ENCODE measurements around the gene LMNB1. TPM values are rescaled to one million over a fixed set of nuclear protein-coding genes. Genes with fewer than 3 reads are reported as not detected.
"Not testable (repeated sequence)": the region's sequence is repeated elsewhere in the genome, so short reads cannot be mapped to it uniquely, and the experiment has no call there.

Gene LMNB1
- total RNA-seq, 2 experiments from 2014 or later, result 229 to 243 TPM

- H3K4me1 Mint-ChIP-seq, result peaks cover 25% of the 10 kb centered on the region
- H3K27me3 Mint-ChIP-seq, result no peaks in the 10 kb centered on the region
- no peak overlapping the region for H3K4me3 Mint-ChIP-seq
- ATAC-seq (ENCODE audit: low read depth) (no peak), DNase-seq (no peak)
- peaks cover 41% of the 10 kb centered on the region for H3K36me3 Mint-ChIP-seq
- POLR2A ChIA-PET, result interaction anchor here (1.5 kb wide), 1 partner anchor 37 kb away, joined by 3 read pairs; no protein-coding TSS in a partner anchor
- H3K9me3 Mint-ChIP-seq, result no peaks in the 10 kb centered on the region
- H3K27ac Mint-ChIP-seq, result no peak overlapping the region
Observed at GRCh38 chr5:126814721-126815404, 37.9 kb downstream of the LMNB1 start.

GRCh38 chr5:126816649-126817048, 39.7 kb downstream of the LMNB1 start:
- Mint-ChIP-seq H3K4me1 (peaks cover 10% of the 10 kb centered on the region), H3K9me3 (no peaks in the 10 kb centered on the region), H3K27me3 (no peaks in the 10 kb centered on the region), H3K27ac (no peak overlapping the region), H3K36me3 (peaks cover 33% of the 10 kb centered on the region), H3K4me3 (no peak overlapping the region)
- POLR2A ChIA-PET, result no interaction called here
- ATAC-seq (ENCODE audit: low read depth) (no peak), DNase-seq (no peak)

- DNase-seq (no peak), ATAC-seq (ENCODE audit: low read depth) (no peak)
- Mint-ChIP-seq H3K4me3 (no peak overlapping the region), H3K36me3 (peaks cover 36% of the 10 kb centered on the region), H3K27ac (no peak overlapping the region), H3K4me1 (peaks cover 6% of the 10 kb centered on the region), H3K27me3 (no peaks in the 10 kb centered on the region), H3K9me3 (no peaks in the 10 kb centered on the region)
- POLR2A ChIA-PET, result no interaction called here
Observed at GRCh38 chr5:126818736-126819135, 41.8 kb downstream of the LMNB1 start.

- Mint-ChIP-seq H3K4me3 (no peak overlapping the region), H3K36me3 (peaks cover 36% of the 10 kb centered on the region), H3K9me3 (no peaks in the 10 kb centered on the region), H3K27me3 (no peaks in the 10 kb centered on the region), H3K4me1 (peaks cover 6% of the 10 kb centered on the region), H3K27ac (no peak overlapping the region)
- POLR2A ChIA-PET, result no interaction called here
- DNase-seq (no peak), ATAC-seq (ENCODE audit: low read depth) (no peak)
Observed at GRCh38 chr5:126819253-126819652, 42.3 kb downstream of the LMNB1 start.

GRCh38 chr5:126826619-126827215, 49.8 kb downstream of the LMNB1 start:
- ATAC-seq (ENCODE audit: low read depth) (no peak), DNase-seq (no peak)
- Mint-ChIP-seq H3K4me1 (peaks cover 6% of the 10 kb centered on the region), H3K27me3 (no peaks in the 10 kb centered on the region), H3K9me3 (no peaks in the 10 kb centered on the region), H3K4me3 (no peak overlapping the region), H3K27ac (no peak overlapping the region), H3K36me3 (peaks cover 49% of the 10 kb centered on the region)
- POLR2A ChIA-PET, result no interaction called here

GRCh38 chr5:126829098-126829497, 52.2 kb downstream of the LMNB1 start:
- Mint-ChIP-seq H3K9me3 (no peaks in the 10 kb centered on the region), H3K4me3 (no peak overlapping the region), H3K27ac (no peak overlapping the region), H3K27me3 (no peaks in the 10 kb centered on the region), H3K4me1 (peaks cover 6% of the 10 kb centered on the region), H3K36me3 (peaks cover 51% of the 10 kb centered on the region)
- no peak for DNase-seq
- ATAC-seq (ENCODE audit: low read depth), result no peak
- POLR2A ChIA-PET, result interaction anchor here (1.7 kb wide), 1 partner anchor 51 kb away, joined by 3 read pairs; no protein-coding TSS in a partner anchor

GRCh38 chr5:126830061-126830460, 53.1 kb downstream of the LMNB1 start:
- POLR2A ChIA-PET, result no interaction called here
- no peak for ATAC-seq (ENCODE audit: low read depth)
- Mint-ChIP-seq H3K4me3 (no peak overlapping the region), H3K36me3 (peaks cover 51% of the 10 kb centered on the region), H3K27me3 (no peaks in the 10 kb centered on the region), H3K9me3 (no peaks in the 10 kb centered on the region), H3K27ac (no peak overlapping the region), H3K4me1 (peaks cover 8% of the 10 kb centered on the region)
- no peak for DNase-seq

GRCh38 chr5:126831156-126831555, 54.2 kb downstream of the LMNB1 start:
- Mint-ChIP-seq H3K4me3 (no peak overlapping the region), H3K9me3 (no peaks in the 10 kb centered on the region), H3K36me3 (peaks cover 52% of the 10 kb centered on the region), H3K27ac (no peak overlapping the region), H3K27me3 (no peaks in the 10 kb centered on the region), H3K4me1 (peaks cover 5% of the 10 kb centered on the region)
- POLR2A ChIA-PET, result no interaction called here
- ATAC-seq (ENCODE audit: low read depth) (no peak), DNase-seq (no peak)

GRCh38 chr5:126836778-126837177, 59.8 kb downstream of the LMNB1 start:
- H3K4me3 Mint-ChIP-seq, result no peak overlapping the region
- H3K36me3 Mint-ChIP-seq, result peaks cover 41% of the 10 kb centered on the region
- POLR2A ChIA-PET, result interaction anchor here (0.8 to 0.9 kb wide), 2 partner anchors 58 to 59 kb away, joined by 3 read pairs; partner anchors contain the start of gene LMNB1
- no peak overlapping the region for H3K27ac Mint-ChIP-seq
- no peaks in the 10 kb centered on the region for H3K9me3 Mint-ChIP-seq
- H3K27me3 Mint-ChIP-seq, result no peaks in the 10 kb centered on the region
- no peak for DNase-seq
- no peak for ATAC-seq (ENCODE audit: low read depth)
- H3K4me1 Mint-ChIP-seq, result peaks cover 3% of the 10 kb centered on the region

- ATAC-seq (ENCODE audit: low read depth), result no peak
- DNase-seq, result no peak
- Mint-ChIP-seq H3K4me1 (peaks cover 3% of the 10 kb centered on the region), H3K27ac (no peak overlapping the region), H3K27me3 (no peaks in the 10 kb centered on the region), H3K4me3 (no peak overlapping the region), H3K9me3 (no peaks in the 10 kb centered on the region), H3K36me3 (peaks cover 45% of the 10 kb centered on the region)
- POLR2A ChIA-PET, result interaction anchor here (0.8 to 0.9 kb wide), 2 partner anchors 59 to 60 kb away, joined by 3 read pairs; partner anchors contain the start of gene LMNB1
Observed at GRCh38 chr5:126837242-126837641, 60.3 kb downstream of the LMNB1 start.

- Mint-ChIP-seq H3K4me1 (peaks cover 3% of the 10 kb centered on the region), H3K9me3 (no peaks in the 10 kb centered on the region), H3K4me3 (no peak overlapping the region), H3K27ac (no peak overlapping the region), H3K36me3 (peaks cover 45% of the 10 kb centered on the region), H3K27me3 (no peaks in the 10 kb centered on the region)
- ATAC-seq (ENCODE audit: low read depth), result no peak
- DNase-seq, result no peak
- POLR2A ChIA-PET, result no interaction called here
Observed at GRCh38 chr5:126837906-126838539, 61.1 kb downstream of the LMNB1 start.

- Mint-ChIP-seq H3K36me3 (peaks cover 38% of the 10 kb centered on the region), H3K4me1 (peaks cover 11% of the 10 kb centered on the region)
- H3K27me3 Mint-ChIP-seq; POLR2A ChIA-PET; H3K9me3 Mint-ChIP-seq; ATAC-seq (ENCODE audit: low read depth); H3K4me3 Mint-ChIP-seq; H3K27ac Mint-ChIP-seq; DNase-seq: not testable (repeated sequence)
Observed at GRCh38 chr5:126839407-126839806, 62.5 kb downstream of the LMNB1 start.

- peaks cover 16% of the 10 kb centered on the region for H3K36me3 Mint-ChIP-seq
- H3K9me3 Mint-ChIP-seq; POLR2A ChIA-PET; ATAC-seq (ENCODE audit: low read depth); H3K27me3 Mint-ChIP-seq; DNase-seq; H3K4me3 Mint-ChIP-seq: not testable (repeated sequence)
- peak overlapping the region; percentile 0 for H3K27ac Mint-ChIP-seq
- H3K4me1 Mint-ChIP-seq, result peaks cover 27% of the 10 kb centered on the region
Observed at GRCh38 chr5:126843375-126843774, 66.4 kb downstream of the LMNB1 start.

Data from activated naive CD8-positive, alpha-beta T cell treated with anti-CD3 and anti-CD28 coated beads, Interleukin-2, amount 10 ng/mL, durations not matched to agents 7 days and 5 days (primary cell).